Activated naive CD4-positive, alpha-beta T cell treated with Interleukin-2 at 50 U/mL for 16 hours (primary cell): ENCODE results near the gene TRIM43B.
A peak's percentile ranks its signal among the peaks of the same experiment; 100 is the strongest.
"Not testable (repeated sequence)": the region's sequence is repeated elsewhere in the genome, so short reads cannot be mapped to it uniquely, and the experiment has no call there.

Source experiments
- DNase-seq: peaks from one replicate; pipeline ENCODE4 v3.0.0-alpha.2; 2020

Gene TRIM43B

GRCh38 chr2:95484654-95485053 lies at the start of gene TRIM43B:
TSS of gene TRIM43B (minus strand) at chr2:95484754. CDS start at chr2:95482714, 2,040 bp downstream.
- not testable (repeated sequence) for DNase-seq

GRCh38 chr2:95531254-95531771 lies 46.8 kb upstream of the TRIM43B start:
- DNase-seq, result no peak

GRCh38 chr2:95530734-95531133 lies 46.2 kb upstream of the TRIM43B start:
- DNase-seq, result peak; percentile 18

- peak; percentile 64 for DNase-seq
Observed at GRCh38 chr2:95526360-95527341, 42.1 kb upstream of the TRIM43B start.

GRCh38 chr2:95525294-95526035 lies 40.9 kb upstream of the TRIM43B start:
- no peak for DNase-seq

- no peak for DNase-seq
Observed at GRCh38 chr2:95524195-95524594, 39.6 kb upstream of the TRIM43B start.

GRCh38 chr2:95514718-95515117 lies 30.2 kb upstream of the TRIM43B start:
- no peak for DNase-seq

- DNase-seq, result not testable (repeated sequence)
Observed at GRCh38 chr2:95514226-95514625, 29.7 kb upstream of the TRIM43B start.

- DNase-seq, result no peak
Observed at GRCh38 chr2:95509408-95509807, 24.9 kb upstream of the TRIM43B start.

- no peak for DNase-seq
Observed at GRCh38 chr2:95505222-95505621, 20.7 kb upstream of the TRIM43B start.

- no peak for DNase-seq
Observed at GRCh38 chr2:95500854-95501253, 16.3 kb upstream of the TRIM43B start.

GRCh38 chr2:95492076-95492475 lies 7.5 kb upstream of the TRIM43B start:
- DNase-seq, result not testable (repeated sequence)

- not testable (repeated sequence) for DNase-seq
Observed at GRCh38 chr2:95475025-95475424, 9.5 kb downstream of the TRIM43B start.

GRCh38 chr2:95467984-95468383 lies 16.6 kb downstream of the TRIM43B start:
- DNase-seq, result not testable (repeated sequence)

GRCh38 chr2:95466572-95466971 lies 18.0 kb downstream of the TRIM43B start:
- not testable (repeated sequence) for DNase-seq

- DNase-seq, result not testable (repeated sequence)
Observed at GRCh38 chr2:95463292-95463691, 21.3 kb downstream of the TRIM43B start.

GRCh38 chr2:95445317-95445716 lies 39.2 kb downstream of the TRIM43B start:
- DNase-seq, result not testable (repeated sequence)

GRCh38 chr2:95442474-95443099 lies 42.0 kb downstream of the TRIM43B start:
- DNase-seq, result not testable (repeated sequence)

- DNase-seq, result not testable (repeated sequence)
Observed at GRCh38 chr2:95435872-95436209, 48.7 kb downstream of the TRIM43B start.

- not testable (repeated sequence) for DNase-seq
Observed at GRCh38 chr2:95435162-95435871, 49.2 kb downstream of the TRIM43B start.

GRCh38 chr2:95434507-95435076 lies 50.0 kb downstream of the TRIM43B start:
- DNase-seq, result not testable (repeated sequence)

GRCh38 chr2:95433973-95434372 lies 50.6 kb downstream of the TRIM43B start:
- not testable (repeated sequence) for DNase-seq
